GM19239 (cell line): ENCODE measurements around the gene HK3.

Experiments used
- DNase-seq: peaks from one replicate; pipeline ENCODE4 v3.0.0; 2011; ENCODE audit warnings: low spot score; ENCODE audit not compliant: insufficient read length
- FAIRE-seq: peaks from 2 replicates; lab custom pipeline; 2011; peaks lifted over from hg19 to GRCh38; lab: Jason Lieb, UNC

Gene HK3

DNA sequence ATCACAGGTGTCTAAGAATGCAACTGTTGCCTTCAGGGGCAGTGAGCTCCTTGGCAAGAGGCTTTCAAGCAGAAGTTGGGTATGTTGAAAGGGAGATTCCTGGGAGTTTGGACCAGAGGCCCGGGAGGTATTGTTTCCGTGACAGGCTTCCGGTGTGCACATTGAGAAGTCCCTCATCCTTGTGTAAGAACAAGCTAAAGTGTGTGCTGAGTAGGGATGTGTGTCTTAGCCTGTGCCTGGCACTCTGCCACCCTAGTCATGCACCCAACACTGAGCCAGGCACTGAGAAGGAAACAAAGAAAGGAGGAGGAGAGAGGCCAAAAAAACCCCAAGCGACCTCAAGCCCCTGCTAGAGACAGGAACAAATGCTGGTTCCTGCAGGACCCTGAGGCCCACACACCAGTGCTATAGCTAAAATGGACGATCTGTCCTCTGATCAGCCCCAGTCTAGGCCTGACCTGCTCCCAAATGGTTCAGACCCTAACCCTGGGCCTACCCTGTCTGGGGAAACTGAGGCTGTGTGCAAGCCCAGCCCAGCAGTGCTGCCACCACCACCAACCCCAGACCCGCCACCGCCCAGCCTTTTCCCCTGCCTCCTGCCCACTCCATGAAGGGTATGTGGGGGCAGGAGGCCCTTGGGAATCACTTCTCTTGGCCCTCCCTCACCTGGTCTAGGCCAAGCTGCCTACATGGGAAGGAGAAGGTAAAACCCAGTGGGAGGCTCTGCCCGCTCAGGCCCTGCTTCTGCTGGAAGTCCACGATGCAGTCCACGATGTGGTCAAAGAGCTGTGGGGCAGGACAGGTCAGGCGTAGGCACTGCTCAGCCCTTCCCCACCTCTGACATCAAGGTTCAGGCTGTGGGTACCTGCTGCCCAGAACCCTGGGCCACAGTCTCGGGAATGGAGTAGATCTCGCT lies 12.6 kb downstream of the HK3 start:
- no peak for FAIRE-seq
- DNase-seq = no peak

DNA sequence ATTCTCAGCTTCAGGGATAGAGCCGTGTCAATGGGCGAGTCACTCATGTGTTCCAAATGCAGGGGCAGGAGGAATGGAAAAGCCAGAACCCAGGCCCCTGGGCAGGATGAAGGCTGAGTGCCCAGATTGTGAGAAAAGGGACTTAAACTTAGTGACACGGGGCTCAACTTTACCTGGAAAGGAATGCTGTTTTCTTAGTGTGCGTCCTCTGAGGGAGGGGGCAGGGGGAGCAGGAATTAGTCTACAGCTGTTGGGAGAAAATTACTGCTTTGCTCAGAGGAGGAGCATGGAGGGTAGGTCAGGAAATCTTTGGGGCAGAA lies 14.6 kb downstream of the HK3 start:
- FAIRE-seq = no peak
- DNase-seq = no peak

DNA sequence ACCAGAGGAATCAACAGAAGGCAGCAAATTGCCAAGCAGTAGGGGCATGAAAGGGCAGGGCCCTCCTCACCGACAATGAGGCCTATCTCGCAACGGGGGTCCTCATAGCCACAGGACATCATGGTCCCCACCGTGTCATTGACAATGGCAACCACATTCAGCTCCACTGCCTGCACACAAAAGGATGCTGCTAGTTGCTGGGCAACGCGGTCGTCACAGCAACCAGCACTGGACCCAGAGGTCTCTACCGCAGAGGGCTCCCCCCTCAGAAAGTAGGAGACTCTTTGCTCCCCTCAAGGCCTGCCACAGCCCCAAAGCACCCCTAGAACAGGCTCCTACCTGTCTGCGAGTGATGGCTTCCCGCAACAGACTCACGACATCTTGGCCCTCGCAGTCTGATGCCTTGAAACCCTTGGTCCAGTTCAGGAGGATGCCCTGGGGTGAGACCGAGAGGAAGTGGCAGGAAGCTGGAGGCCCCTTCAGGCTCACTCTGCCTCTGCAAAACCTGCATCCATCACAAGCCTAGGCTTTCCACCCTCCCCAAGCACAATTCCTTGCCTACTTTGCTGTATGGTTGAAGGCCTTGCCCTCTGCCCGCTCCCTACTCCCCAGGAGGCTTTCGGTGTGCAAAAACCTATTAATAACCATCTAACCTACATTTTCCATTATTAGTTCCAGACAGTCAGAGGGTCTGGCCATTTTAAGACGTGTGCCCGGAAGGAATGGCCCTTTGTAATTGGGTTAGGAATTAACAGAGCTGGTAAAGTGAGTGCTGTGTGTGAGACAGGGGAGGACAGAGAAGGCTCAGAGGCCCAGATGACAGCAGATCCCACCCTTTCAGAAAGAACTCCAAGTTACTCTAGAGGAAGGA lies 15.2 kb downstream of the HK3 start:
- DNase-seq (no peak), FAIRE-seq (no peak)

DNA sequence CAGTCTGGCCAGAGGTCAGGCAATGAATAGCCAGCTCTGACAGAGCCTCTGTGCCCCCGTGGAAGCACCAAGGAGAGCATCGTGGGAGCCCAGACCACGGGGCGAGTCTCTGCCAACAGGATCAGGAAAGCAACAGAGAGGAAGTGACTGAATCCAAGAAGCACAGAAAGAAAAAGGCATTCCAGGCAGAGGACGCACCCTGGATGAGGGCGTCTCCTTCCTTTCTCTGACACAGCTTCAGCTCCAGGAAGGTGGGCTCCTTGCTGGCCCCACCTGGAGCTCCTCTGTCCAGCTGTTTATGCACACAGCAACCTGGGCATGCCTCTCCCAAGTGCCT lies 16.6 kb downstream of the HK3 start:
- FAIRE-seq = no peak
- no peak for DNase-seq

DNA sequence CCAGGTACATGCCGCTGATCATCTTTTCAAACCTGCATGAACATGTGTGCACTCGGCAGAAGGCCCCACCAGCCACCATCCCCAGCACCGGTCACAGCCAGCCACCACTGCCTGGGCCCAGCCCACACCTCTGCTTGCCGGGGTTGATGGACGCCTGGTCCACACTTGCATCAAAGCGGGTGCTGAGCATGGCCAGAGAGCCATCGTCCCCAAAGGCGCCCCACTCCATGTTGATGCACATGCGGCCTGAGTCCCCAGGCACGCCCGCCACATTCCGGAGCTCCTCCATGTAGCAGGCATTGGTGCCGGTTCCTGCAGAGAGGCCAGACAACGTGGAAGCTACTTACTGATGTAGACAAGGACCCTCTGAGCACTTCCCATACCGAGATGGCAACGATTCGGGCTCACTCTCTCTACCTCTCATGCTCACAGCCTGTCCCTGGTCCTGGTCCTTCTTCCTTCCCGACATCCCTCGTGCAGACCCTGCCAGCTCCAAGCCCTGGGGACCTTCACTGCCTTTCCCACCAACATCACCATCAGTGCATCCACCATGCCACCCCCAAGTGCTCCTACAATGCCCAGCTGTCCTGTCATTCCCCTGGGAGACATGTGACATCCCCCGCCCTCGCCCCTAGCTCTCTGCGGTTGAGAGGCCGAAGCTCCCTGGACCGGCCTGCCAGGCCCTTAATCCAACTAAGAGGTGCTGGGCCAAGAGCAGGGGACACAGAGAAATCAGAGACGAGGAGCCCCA lies 17.2 kb downstream of the HK3 start:
- DNase-seq (no peak), FAIRE-seq (no peak)

DNA sequence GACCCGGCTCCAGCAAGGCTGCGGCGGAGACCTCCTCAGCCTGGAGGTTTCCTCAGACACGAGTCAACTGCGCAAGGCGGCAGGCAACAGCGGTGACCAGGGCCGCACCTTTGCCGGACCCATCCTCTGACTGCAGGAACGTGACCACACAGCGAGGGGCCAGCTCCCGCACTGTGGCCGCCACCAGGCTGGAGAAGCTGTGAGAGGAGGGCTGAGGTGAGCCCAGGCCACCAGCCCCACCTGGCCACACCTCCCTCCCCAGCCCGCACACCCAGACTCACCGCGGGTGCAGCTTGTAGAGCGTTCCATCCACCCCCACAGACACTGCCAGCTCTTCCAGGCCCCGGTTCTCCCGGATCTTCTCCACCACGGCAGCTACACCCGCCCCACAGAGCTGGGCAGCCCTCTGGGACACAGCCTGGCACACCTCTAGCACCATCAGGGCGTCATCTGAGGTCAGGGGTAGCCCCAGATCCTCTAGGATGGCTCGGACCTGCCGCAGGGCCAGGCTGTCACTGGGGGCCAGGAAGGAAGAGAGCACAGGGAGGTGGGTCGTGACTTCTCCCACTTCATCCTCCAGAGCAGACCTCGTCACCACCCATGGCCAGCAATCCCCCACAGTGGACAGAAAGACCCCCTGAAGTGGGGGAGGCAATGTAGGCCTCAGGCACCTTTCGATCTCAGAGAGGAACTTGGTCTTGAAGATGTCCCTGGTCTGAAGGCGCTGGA lies 18.0 kb downstream of the HK3 start:
- no peak for FAIRE-seq

DNA sequence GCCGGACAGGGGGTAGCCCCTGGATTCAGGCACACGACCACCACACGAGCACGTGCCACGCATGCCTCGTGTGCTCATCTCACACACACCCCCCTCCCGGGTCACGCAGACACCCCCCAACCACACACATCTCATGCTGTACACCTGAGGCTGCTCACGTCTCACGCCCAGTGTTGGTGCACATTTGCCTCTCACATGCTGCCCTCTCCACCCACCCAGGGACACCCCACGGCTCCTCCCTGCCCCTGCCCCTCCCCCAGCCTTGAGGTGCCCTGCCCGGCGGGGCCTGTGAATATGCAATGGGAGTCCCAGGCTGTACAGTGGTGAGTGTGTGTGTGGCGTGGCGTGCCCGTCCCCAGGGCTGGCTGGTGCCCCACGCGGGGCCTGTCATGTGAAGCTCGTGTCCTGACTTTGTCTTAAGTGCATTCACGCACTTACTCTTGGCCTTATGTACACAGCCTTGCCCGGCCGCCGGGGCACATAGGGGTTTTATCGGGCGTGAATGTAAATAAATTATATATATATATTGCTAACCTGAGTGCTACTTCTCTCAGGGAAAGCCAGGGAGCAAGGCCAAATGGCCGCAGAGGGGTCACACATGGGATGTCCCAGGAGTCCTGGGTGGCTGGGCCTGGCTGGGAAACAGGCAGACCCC lies 18.7 kb downstream of the HK3 start:
- FAIRE-seq (no peak), DNase-seq (no peak)

More for the DNA sequence above, 18.0 kb downstream of the HK3 start:
- DNase-seq = no peak

DNA sequence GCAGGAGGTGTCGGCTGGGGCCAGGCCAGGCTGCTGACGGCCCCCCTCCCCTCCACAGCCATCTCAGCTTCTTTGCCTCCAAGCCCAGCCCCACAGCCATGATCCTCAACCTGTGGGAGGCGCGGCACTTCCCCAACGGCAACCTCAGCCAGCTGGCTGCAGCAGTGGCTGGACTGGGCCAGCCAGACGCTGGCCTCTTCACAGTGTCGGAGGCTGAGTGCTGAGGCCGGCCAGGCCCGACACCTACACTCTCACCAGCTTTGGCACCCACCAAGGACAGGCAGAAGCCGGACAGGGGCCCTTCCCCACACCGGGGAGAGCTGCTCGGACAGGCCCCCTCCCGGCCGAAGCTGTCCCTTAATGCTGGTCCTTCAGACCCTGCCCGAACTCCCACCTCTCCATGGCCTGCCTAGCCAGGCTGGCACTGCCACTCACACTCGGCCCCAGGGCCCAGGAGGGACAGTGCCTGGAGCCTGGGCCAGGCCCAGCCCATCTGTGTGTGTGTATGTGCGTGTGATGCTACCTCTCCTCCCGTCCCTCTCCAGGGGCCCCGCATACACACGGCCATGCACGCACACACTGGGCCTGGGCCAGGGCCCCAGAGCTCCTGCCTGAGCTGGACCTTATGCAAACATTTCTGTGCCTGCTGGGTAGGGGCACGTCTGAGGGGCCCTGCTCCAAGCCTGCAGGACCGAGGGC lies 19.3 kb downstream of the HK3 start:
- FAIRE-seq = no peak
- DNase-seq = no peak

DNA sequence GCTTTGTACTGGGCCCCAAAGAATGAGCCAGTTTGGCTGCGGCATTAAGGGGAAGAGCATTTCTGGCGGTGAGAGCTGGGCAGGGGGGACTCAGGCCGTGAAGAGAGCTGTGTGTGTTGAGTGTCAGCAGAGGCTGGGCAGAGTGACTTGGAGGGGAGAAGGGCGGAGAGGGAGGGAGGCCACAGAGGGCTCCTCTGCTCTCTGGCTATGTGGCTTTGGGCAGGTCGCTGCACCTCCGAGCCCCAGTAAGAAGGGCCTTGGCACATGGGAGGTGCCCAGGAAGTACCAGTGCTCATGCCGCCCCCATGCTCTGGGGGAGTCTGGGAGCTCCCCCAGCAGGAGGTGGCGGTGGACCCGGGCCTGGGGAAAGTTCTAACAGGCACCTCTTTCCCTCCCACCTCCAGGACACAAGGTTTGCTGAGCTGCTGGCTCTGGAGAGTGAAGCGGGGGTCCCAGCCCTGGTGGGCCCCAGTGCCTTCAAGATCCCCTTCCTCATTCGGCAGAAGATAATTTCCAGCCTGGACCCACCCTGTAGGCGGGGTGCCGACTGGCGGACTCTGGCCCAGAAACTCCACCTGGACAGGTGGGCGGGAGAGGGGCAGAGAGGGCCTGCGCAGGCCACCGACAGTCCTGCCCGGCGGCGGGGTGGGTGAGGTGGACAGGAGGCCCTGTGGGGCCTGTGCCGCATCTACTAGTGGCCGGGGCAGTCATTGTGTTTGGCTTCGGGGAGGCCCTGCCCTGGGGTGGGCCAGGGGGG lies 20.1 kb downstream of the HK3 start:
- DNase-seq (no peak), FAIRE-seq (no peak)

DNA sequence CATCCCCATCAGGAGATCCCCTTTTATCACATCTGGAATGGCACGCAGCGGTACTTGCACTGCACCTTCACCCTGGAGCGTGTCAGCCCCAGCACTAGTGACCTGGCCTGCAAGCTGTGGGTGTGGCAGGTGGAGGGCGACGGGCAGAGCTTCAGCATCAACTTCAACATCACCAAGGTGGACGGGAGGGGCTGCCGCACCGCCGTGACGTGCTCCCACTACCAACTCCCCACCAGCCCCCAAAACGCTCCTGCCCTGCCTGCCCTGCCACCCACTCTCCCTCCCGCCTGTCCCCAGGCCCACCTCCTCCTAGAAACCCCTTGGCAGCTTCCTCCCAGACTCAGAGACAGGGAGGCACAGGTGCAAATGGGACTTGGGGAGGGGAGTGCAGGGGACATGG lies 20.7 kb downstream of the HK3 start:
- DNase-seq = no peak
- no peak for FAIRE-seq

DNA sequence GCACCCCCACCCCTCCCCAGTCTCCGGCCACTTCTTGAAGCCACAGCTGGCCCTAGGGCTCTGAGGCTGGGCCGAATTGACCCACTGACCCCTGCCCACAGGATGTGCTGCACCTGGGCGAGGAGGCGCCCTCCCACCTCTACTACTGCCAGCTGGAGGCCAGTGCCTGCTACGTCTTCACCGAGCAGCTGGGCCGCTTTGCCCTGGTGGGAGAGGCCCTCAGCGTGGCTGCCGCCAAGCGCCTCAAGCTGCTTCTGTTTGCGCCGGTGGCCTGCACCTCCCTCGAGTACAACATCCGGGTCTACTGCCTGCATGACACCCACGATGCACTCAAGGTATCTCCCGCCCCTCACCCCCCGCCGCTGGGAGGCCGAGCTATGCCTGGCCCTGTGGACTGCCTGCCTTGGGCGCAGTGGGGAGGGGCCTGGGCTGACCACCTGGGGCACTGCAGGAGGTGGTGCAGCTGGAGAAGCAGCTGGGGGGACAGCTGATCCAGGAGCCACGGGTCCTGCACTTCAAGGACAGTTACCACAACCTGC lies 21.3 kb downstream of the HK3 start:
- no peak for FAIRE-seq
- no peak for DNase-seq

DNA sequence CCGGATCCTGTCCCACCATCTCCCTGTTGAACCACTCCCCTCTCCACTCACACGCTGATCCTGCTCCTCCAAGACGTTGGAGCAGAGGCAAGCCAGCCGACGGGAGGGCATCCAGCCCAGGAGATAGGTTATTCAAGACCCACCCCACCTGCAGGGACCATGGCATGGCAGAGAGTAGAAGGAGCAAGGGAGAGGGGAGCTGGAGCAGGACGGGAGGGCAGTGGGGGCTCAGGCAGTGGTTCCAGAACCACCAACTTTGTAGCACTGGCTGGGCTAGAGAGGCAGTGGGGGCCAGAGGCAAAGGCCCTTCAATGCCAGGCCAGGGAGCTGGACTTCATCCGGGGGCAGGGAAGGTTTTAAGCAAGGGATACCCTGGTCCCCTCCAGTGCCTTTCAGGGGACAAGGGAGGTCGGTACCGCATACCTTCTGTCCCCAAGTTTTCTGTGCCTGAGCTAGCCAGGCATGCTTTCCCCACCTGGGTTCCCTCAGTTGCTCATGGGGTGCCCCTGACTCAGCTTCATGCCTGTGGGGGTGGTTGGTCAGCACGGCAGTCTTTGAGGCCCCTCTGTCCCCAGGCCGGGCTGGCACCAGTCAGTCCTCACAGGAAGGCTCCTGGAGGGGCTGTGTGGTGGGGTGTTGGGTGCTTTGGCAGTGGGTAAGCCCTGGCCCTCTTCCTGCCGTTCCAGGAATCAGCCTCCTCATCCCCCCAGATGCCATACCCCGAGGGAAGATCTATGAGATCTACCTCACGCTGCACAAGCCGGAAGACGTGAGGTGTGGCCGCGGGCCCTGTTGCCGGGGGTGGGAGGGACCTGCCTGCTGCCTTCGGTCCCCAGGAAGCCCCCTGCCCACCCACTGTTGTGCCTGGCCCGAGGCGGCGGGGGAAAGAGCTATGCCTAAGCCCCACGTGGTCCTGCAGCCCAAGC lies 22.4 kb downstream of the HK3 start:
- no peak for FAIRE-seq
- DNase-seq = no peak

DNA sequence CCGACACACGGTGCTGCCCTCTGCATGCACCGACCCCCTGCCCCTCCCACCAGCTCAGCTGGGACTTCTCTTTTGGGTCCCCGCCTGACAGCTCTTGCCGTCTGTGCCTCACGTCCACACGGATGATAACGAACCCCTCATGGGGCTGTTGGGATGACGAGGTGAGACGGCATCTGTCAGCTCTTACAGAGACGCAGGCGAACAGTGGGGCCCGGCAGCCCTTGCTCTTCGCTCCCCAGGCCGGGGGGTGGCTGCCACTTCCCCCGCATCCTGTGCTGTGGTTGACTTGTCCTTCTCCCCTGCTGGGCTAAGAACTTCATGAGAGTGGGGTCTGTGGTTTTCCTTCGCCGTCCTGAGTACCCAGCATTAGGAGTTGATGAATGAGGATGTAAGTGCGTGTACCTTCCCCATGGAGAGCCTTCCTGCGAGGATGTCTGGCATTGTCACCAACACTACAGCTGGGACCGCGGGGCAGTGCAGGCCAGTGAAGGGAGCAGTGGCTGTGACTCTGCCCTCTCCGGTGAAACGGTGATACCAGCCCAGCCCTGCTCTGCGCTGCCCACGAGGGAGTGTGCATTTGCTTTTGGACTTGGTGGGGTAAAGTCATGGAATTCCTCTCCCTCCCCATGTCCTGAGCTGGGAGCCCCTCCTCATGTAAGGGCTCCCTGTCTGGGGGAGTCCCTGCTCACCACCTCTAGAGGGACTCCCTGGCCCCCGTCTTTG lies 23.2 kb downstream of the HK3 start:
- FAIRE-seq = no peak
- no peak for DNase-seq

DNA sequence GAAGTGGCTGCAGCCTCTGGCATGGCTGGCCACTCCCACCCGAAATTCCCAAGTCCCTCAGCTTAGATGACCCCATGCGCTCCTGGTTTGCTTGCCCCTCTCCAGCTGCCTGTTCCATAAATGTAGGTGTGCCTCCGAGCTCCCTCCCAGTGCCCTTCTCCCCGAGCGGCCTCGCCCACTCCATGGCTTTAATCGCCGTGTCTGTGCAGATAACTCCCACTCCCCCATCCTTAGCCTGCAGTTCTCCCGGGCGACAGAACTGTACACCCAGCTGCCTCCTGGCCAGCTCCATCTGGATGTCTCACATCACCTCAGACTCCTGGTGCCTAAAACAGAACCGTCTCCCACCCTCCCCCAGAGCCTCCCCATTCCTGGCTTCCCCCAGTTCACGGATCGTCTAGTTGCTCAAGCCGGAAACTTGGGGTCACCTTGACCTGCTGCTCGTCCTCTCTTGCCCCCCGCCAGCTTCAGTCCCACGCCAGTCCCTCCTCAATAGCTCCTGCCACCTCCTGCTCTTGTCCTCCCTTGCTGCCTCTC lies 24.1 kb downstream of the HK3 start:
- FAIRE-seq (no peak), DNase-seq (no peak)

DNA sequence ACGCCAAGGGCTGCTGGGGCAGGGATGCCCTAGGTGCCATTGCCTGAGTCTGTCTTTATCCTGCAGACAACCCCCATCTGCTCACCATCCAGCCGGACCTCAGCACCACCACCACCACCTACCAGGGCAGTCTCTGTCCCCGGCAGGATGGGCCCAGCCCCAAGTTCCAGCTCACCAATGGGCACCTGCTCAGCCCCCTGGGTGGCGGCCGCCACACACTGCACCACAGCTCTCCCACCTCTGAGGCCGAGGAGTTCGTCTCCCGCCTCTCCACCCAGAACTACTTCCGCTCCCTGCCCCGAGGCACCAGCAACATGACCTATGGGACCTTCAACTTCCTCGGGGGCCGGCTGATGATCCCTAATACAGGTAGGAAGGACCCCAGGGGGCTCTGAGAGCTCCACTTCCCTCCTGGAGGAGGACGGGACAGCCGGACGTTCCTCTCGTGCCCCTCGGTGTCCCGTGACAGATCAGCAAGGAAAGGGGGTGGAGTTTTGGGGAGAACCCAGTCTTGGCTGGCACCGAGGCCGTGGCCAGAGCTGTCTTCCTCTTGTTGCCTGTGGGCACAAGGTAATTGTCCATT lies 24.9 kb downstream of the HK3 start:
- no peak for FAIRE-seq
- no peak for DNase-seq
